Left ventricle myocardium inferior (tissue), 1 donor: Measurements from ENCODE around the gene ARFIP2. TPM values are rescaled to one million over a fixed set of nuclear protein-coding genes. Genes with fewer than 3 reads are reported as not detected.

Experiments
- DNase-seq: peaks from one replicate; pipeline ENCODE4 v3.0.0-alpha.2; 2020
- H3K27ac ChIP-seq: fragments of 200-600 bp; replicated peaks from 2 replicates; pipeline ENCODE4 v1.8.0; 2021
- H3K27me3 ChIP-seq: fragments of 200-600 bp; 2 replicates; pipeline ENCODE4 v1.8.0; 2021; ENCODE audit warnings: low read depth
- H3K36me3 ChIP-seq: fragments of 200-600 bp; 2 replicates; pipeline ENCODE4 v1.8.0; 2021
- H3K4me1 ChIP-seq: fragments of 200-600 bp; 2 replicates; pipeline ENCODE4 v1.8.0; 2021
- H3K4me3 ChIP-seq: fragments of 200-600 bp; 2 replicates; pipeline ENCODE4 v1.8.0; 2021; ENCODE audit warnings: mild to moderate bottlenecking, moderate library complexity
- H3K9me3 ChIP-seq: fragments of 200-600 bp; replicated peaks from 2 replicates; pipeline ENCODE4 v1.8.0; 2021
- CTCF ChIP-seq: fragments of 200-600 bp; IDR thresholded peaks from 2 replicates; pipeline ENCODE4 v1.8.0; 2021; ENCODE audit warnings: antibody characterized with exemption, mild to moderate bottlenecking, borderline replicate concordance
- intact Hi-C: fragments of 100-400 bp; cut with micrococcal nuclease; formaldehyde crosslinking; loops from one replicate; pipeline ENCODE4 v1.11.0; 2022
- total RNA-seq: library from RNA; stranded (reverse); fragmentation: NEBNext Ultra II Directional; extraction: Animal tissue kit (Norgen Biotek cat#: 25700); gene quantifications from one replicate; pipeline ENCODE4 v1.2.1, GENCODE V29; 2021
- donor health status: DM: no; HTN: yes; CAD: no; lungs with severe emphysema.

The ARFIP2 gene
- total RNA-seq, 1 donor from 2014 or later = 16.1 TPM

GRCh38 chr11:6433998-6434660 lies 47.0 kb downstream of the ARFIP2 start:
- intact Hi-C loops = no loop called here
- H3K36me3 ChIP-seq = no peaks in the 10 kb centered on the region
- no peaks in the 10 kb centered on the region for H3K9me3 ChIP-seq
- DNase-seq = no peak
- TF ChIP-seq CTCF = no peak
- no peaks in the 10 kb centered on the region for H3K4me1 ChIP-seq
- H3K27me3 ChIP-seq = no peaks in the 10 kb centered on the region
- H3K27ac ChIP-seq = no peak overlapping the region
- H3K4me3 ChIP-seq = no peak overlapping the region

DNA sequence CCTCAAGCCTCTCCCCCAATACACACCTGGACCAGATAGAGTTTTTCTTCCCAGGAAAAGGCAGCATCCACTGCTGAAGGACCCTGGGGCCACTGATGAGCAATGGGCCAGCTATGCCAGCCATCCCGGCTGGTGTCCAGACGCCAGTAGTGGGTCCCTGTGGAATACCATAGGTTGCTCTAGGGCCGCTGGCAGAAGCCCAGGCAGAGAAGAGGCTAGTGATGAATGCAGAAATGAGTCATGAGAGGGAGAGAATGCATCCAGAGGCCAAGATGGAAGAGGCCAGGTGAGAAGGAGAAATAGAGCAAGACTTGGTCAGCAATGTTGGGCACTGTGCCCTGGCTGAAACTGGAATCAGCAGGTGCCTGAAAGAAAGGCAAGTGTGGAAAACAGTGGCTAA lies 49.3 kb downstream of the ARFIP2 start:
- no peak overlapping the region for H3K27ac ChIP-seq
- no peaks in the 10 kb centered on the region for H3K4me1 ChIP-seq
- TF ChIP-seq CTCF = no peak
- intact Hi-C loops = no loop called here
- H3K27me3 ChIP-seq = no peaks in the 10 kb centered on the region
- no peak overlapping the region for H3K4me3 ChIP-seq
- H3K36me3 ChIP-seq = no peaks in the 10 kb centered on the region
- DNase-seq = no peak
- H3K9me3 ChIP-seq = no peaks in the 10 kb centered on the region

GRCh38 chr11:6427516-6427915 lies 53.6 kb downstream of the ARFIP2 start:
- Histone ChIP-seq H3K27me3 (no peaks in the 10 kb centered on the region), H3K4me1 (no peaks in the 10 kb centered on the region), H3K36me3 (no peaks in the 10 kb centered on the region), H3K4me3 (no peak overlapping the region), H3K27ac (no peak overlapping the region), H3K9me3 (no peaks in the 10 kb centered on the region)
- intact Hi-C loops = no loop called here
- no peak for DNase-seq
- TF ChIP-seq CTCF = no peak

Other genes with a start within 250 kb of the ARFIP2 start
- gene FHIP1B, start 246.7 kb downstream of the ARFIP2 start, total RNA-seq = 12.2 TPM
- gene CNGA4, start 242.2 kb downstream of the ARFIP2 start, total RNA-seq = not detected
- gene CCKBR, start 221.5 kb downstream of the ARFIP2 start, total RNA-seq = not detected
- 37.1 TPM for gene CAVIN3, start 160.8 kb downstream of the ARFIP2 start, total RNA-seq
- 49.7 TPM for gene SMPD1, start 90.9 kb downstream of the ARFIP2 start, total RNA-seq
- 75.5 TPM for gene APBB1, start 62.2 kb downstream of the ARFIP2 start, total RNA-seq
- 0.44 TPM for gene HPX, start 40.3 kb downstream of the ARFIP2 start, total RNA-seq
- 9.0 TPM for gene TRIM3, start 7.4 kb downstream of the ARFIP2 start, total RNA-seq
- 17.9 TPM for gene TIMM10B, start 170 bp upstream of the ARFIP2 start, total RNA-seq
- gene DNHD1, start 15.9 kb upstream of the ARFIP2 start, total RNA-seq = 4.4 TPM
- 19.2 TPM for gene RRP8, start 122.3 kb upstream of the ARFIP2 start, total RNA-seq
- 192 TPM for gene ILK, start 122.4 kb upstream of the ARFIP2 start, total RNA-seq
- 106 TPM for gene TAF10, start 130.9 kb upstream of the ARFIP2 start, total RNA-seq
- 84.2 TPM for gene TPP1, start 138.1 kb upstream of the ARFIP2 start, total RNA-seq
- gene DCHS1, start 174.5 kb upstream of the ARFIP2 start, total RNA-seq = 9.5 TPM
- 40.2 TPM for gene MRPL17, start 202.0 kb upstream of the ARFIP2 start, total RNA-seq